ENCODE results near the gene HEPN1.

Gene HEPN1

DNA sequence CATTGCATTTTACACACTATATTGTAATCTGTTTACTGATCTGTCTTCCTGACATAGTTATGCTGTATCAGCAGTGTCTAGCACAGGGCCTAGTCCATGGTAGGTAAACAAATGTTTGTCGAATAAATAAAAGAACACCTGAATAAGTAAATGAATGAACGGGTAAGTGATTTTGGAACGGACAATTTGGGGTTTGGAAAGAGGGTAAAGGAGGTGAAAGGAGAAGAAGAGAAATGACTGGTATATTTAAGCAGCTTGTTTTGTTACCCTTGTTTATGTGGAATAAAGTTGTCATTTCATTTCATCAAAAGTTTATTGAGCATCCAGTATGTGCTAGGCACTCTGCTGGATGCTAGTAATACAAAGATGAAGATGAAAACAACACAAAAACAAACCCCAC lies at the start of gene HEPN1:
TSS of gene HEPN1 (plus strand) at position 301 of the 400 bp plus-strand sequence.
- no peak for DNase-seq

DNA sequence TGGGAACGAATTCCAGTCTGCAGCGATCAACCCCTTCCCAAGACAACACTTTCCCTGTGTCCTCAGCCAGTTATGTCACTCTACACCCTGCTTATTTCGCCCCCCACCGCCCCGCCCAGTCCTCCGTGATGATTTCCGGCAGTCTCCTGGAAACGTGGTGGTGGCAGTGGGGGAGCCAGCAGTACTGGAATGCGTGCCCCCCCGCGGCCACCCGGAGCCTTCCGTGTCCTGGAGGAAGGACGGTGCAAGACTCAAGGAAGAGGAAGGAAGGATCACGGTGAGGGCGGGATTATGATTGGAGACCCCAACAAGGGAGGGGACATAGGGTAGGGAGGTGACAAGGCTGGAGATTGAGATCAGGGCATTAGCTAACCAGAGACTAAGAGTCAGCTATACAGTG lies 49.7 kb upstream of the HEPN1 start:
- DNase-seq = no peak

DNA sequence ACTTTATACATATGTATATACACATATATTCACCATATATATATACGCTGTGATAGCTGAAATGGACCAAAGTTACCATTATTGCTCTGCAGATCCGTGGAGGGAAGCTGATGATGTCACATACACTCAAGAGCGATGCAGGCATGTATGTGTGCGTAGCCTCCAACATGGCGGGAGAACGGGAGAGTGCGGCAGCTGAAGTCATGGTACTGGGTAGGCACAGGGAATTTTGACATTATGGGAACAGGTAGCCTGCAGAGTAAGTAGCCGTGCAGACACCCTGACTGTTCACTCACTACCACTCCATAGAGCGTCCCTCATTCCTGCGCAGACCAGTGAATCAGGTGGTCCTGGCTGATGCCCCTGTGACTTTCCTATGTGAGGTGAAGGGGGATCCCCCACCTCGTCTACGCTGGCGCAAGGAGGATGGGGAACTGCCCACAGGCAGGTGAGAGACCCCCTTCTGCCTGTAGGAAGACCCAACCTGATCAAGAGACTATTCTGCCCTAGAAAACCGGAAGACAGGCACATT lies 49.1 kb upstream of the HEPN1 start:
- no peak for DNase-seq

DNA sequence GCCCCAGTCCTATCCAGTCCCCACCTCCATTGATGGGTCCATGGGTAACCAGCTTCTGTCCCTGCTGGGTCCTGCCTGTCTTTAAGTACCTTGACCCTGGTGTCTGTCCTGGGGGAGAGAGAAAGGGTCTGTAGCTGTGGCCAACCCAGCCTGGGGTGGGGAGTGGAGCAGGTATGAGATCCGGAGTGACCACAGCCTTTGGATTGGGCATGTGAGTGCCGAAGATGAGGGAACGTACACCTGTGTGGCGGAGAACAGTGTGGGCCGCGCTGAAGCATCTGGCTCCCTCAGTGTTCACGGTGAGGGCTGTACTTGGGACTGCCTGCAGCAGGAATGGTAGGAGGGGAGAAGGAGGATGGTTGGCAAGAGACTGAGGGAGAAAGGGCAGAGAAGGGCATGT lies 48.6 kb upstream of the HEPN1 start:
- DNase-seq = no peak

DNA sequence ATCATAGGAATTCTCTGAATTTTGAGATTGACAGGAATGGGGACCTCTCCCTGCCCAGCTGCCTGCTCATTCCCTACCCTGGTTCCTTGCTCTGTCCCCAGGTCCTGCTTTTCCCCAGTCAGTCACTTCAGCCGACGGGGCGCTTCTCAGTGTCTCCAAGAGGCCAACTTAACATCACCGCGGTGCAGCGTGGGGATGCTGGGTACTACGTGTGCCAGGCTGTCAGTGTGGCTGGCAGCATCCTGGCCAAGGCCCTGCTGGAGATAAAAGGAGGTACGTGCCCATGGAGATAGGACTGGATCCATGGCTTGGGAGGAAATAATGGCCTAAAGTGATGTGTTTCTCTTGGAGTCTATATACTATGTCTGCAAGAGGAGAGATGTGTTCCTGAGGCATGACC lies 46.8 kb upstream of the HEPN1 start:
- DNase-seq = no peak

DNA sequence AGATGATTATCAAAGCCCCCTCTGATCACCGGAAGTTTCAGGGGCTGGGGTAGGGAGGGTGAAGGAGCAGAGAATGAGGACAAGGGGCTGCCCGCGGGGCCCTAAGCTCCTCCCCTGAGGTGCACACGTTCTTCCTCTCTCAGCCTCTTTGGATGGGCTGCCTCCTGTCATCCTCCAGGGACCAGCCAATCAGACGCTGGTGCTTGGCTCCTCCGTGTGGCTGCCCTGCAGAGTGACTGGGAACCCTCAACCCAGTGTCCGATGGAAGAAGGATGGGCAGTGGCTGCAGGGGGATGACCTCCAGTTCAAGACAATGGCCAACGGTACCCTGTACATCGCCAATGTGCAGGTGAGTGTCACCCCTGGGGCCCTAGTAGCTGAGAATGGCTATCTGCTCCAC lies 46.3 kb upstream of the HEPN1 start:
- DNase-seq = no peak

DNA sequence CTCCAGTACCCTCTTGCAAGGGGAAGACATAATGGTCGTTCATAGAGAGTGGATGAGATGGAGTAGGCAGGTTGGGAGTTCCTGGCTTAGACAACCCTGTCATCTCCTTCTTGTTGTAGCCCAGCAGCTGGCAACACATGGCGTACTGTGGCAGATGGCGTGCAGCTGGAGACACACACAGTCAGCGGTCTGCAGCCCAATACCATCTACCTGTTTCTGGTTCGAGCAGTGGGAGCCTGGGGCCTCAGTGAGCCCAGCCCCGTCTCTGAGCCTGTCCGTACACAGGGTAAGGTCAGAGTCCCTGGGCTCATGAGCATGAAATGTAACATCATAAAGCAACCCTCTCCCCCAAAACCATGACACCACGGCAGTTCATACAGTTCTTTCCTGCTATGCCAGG lies 45.1 kb upstream of the HEPN1 start:
- DNase-seq = no peak

DNA sequence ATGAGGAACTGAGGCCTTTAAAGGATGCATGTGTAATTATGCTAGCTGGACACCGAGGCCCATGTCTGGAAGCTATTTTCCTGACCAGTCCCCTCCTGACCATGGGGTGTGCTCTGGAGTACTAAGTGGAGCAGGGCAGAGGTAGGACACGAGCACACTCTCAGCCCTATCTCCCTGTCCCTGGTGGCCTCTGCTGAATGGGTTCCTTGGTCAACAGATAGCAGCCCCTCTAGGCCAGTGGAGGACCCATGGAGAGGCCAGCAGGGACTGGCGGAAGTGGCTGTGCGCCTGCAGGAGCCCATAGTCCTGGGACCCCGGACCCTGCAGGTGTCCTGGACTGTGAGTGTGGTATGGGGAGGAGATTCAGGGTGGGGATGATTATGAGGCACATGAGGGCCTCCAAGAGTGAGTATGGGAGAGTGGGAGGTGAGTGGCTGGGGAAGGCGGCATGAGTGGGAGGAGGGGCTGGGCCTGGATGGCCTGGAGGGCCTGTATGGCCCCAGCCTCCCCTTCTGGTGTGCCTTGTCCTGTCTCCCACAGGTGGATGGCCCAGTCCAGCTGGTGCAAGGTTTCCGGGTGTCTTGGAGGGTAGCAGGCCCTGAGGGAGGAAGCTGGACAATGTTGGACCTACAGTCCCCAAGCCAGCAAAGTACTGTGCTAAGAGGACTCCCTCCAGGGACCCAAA lies 44.3 kb upstream of the HEPN1 start:
- DNase-seq = no peak

DNA sequence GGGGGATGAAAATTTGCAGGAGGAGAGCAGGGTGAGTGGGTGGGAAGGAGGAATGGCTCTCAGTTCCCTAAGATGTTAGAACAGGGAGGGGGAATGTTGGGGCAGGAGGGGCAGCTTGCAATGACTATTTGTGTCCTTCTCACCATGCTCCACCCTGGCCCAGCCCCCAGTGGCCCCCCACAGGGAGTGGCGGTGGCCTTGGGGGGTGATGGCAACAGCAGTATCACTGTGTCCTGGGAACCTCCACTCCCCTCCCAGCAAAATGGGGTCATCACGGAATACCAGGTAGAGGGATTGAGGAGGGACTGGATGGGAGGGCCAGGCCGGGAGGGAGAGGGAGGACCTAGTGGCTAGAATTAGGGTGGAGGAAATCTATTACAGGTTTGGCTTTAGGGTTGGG lies 43.6 kb upstream of the HEPN1 start:
- DNase-seq = no peak

DNA sequence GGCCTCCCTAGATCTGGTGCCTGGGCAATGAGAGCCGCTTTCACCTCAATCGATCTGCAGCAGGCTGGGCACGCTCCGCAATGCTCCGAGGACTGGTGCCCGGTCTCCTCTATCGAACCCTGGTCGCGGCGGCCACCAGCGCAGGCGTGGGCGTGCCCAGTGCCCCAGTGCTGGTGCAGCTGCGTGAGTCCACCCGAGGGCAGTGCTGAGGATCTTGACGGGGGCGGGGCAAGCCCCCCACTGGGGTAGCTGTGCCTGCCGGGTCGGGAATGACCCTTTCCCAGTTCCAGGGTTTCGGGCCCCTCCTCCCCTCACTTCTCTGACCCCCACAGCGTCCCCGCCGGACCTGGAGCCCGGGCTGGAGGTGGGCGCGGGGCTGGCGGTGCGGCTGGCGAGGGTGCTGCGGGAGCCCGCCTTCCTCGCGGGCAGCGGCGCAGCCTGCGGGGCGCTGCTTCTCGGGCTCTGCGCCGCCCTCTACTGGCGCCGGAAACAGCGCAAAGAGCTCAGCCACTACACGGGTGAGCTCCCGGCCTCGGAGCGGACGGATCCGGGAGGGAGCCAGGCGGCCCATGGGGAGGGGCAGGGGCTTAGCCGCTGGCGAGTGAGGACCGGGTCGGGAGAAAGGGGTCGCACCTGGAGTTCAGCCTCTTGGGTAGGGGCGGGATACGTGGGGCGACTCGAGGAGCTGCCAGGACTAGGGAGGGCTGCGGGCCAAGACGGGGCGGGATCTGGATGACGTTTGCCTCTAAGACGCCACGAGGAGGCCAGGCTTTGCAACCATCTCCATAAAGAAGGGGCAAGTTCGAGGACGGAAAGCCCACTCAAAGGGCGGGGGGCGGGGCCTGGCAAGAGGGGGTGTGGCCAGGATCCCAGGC lies 42.9 kb upstream of the HEPN1 start:
- DNase-seq = peak; percentile 95

DNA sequence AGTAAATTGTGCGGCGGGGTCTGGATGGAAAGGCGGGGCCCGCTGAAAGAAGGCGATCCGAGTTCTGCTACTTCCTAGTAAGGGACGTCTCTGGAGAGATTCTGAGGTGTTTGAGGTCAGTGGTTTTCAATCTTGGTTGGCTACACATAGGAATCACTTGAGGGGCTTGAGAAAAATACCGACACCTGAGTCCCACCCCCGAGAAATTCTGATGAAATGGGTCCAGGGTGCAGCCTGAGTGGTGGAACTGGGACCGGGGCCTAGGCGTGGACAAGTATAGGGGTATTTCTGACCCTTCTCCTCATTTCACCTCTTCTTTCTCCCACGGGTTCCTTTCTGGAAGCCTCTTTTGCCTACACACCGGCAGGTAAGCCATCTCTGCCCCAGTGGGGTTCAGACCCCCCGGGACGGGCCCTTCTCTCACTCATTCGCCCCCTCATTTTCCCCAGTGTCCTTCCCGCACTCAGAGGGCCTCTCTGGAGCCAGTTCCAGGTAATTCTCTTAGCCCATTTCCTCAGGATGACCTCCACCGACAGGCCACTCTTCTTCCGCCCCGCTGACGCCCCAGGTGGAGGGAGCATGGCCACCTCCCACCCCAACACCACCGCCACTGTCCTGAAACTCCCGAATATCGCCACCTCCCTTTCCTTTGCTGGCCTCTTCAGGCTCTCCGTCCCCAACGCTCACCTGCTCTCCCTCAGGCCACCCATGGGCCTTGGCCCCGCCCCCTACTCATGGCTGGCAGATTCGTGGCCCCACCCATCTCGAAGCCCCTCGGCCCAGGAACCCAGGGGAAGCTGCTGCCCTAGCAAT lies 42.0 kb upstream of the HEPN1 start:
- DNase-seq = no peak

DNA sequence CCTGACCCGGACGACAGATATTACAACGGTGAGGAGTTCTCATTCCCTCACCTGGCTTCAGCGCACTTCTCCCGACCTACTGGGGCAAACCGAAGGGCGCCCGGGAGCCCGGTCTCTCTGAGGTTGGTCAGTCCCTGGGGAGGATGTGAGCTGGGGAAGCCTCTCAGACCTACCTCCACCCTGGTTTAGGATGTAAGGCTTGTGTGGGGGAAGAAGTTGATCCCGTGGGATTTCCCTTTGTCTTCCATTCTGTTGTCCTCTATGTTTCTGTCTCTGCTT lies 41.5 kb upstream of the HEPN1 start:
- DNase-seq = no peak

DNA sequence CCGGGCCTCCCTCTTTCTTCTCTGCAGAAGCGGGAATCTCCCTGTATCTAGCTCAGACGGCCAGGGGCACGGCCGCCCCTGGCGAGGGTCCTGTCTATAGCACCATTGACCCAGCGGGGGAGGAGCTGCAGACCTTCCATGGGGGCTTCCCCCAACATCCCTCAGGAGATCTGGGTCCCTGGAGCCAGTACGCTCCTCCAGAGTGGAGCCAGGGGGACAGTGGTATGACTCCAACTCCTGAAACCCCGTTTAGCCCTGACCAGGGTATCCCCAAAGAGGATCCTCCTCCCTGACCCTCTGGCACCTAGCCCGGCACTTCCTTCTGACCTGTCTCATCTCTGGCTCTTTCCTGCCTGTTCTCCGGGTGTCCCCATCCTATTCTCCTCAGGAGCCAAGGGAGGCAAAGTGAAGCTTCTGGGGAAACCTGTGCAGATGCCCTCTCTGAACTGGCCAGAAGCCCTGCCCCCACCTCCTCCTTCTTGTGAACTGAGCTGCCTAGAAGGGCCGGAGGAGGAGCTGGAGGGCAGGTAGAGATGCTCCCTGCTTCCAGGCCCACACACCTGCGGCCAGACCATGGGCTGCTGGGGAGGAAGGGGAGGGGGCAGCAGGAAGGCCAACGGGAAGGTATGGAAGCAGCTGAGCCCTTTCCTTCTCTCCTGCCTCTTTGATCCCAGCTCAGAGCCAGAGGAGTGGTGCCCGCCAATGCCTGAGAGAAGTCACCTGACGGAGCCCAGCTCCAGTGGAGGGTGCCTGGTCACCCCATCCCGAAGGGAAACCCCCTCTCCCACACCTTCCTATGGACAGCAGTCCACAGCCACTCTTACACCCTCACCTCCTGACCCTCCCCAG lies 40.9 kb upstream of the HEPN1 start:
- DNase-seq = no peak

DNA sequence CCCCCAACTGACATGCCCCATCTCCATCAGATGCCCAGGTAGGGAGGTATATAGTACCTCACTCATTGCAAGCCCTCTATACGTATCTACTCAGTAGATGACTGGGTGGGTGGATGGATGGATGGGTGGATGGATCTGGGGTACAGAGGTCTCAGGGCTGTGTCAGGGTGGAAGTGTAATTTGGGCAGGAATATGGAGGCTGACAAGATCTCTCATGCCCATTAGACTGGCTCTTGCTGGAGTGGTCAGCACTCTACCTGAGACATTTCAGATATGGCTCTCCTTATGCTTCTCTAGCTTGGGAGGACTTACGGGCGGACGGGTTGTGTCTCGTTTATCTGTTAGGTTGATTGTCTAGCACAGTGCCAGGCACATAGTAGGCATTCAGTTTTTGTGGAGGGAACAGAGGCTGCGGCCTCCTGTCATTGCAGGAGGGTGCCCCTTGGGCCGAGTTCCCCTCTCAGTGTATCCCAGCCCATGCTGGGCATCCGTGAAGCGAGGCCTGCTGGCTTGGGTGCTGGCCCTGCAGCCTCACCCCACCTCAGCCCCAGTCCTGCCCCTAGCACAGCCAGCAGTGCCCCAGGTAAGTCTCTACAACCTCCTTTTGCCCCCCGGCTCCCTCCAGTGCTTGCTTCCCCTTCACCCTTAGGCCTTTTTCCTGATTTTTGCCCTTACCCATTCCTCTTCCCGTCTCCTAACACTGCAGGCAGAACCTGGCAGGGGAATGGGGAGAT lies 40.1 kb upstream of the HEPN1 start:
- DNase-seq = no peak

DNA sequence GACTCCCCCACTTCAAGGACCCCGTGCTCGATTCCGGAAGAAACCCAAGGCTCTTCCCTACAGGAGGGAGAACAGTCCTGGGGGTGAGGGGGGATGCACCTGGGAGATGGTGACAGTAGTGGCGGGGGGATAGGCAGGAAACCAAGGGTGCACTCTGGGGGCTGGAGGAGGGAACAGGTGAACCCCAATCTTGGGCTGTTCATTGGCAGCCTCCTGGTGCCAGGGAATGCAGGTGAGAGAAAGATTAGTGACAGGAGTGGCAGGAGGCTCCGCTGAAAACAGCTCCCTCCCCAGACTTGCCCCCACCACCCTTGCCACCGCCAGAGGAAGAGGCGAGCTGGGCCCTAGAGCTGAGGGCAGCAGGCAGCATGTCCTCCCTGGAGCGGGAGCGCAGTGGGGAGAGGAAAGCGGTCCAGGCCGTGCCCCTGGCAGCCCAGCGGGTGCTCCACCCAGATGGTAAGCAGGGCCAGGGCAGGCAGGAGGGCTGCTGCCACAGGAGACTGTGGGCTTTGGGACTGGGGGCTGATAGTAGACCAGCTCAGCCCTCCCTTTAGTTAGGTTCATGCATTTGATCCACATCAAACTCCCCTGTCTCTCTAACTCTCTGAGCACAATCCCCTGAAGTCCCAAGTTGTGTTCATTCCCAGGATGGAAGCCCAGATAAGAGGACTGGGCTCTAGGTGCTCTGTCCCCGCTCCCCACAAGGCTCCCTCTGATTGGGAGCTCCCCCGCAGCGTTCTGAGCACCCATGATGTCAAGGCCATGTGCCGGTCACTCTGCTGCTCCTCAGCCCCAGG lies 39.4 kb upstream of the HEPN1 start:
- DNase-seq = no peak

DNA sequence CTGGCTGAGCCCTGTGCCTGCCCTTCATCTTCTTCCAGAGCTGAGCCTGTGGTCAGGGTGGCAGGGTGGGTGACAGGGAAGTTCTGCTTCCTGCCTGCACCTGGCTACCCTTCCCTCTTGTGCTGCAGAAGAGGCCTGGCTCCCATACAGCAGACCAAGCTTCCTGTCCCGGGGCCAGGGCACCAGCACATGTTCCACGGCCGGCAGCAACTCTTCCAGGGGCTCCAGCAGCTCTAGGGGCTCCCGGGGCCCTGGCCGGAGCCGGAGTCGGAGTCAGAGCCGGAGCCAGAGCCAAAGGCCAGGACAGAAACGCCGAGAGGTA lies 38.8 kb upstream of the HEPN1 start:
- no peak for DNase-seq

DNA sequence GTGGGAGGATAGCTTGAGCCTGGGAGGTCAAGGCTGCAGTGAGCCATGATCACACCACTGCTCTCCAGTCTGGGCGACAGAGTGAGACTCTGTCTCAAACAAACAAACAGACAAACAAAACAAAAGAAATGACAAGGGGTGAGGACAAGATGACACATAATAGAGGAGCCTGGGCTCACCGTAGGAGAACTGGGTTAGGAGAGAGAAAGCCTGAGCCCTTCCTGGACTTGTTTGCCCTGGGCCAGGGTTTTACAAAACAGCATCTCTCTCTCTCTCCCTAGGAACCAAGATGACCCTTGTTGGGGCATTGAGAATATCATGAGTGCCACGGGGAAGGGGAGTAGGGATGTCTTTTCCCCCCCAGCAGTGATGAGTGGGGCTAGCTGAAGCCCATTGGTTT lies 38.1 kb upstream of the HEPN1 start:
- no peak for DNase-seq

DNA sequence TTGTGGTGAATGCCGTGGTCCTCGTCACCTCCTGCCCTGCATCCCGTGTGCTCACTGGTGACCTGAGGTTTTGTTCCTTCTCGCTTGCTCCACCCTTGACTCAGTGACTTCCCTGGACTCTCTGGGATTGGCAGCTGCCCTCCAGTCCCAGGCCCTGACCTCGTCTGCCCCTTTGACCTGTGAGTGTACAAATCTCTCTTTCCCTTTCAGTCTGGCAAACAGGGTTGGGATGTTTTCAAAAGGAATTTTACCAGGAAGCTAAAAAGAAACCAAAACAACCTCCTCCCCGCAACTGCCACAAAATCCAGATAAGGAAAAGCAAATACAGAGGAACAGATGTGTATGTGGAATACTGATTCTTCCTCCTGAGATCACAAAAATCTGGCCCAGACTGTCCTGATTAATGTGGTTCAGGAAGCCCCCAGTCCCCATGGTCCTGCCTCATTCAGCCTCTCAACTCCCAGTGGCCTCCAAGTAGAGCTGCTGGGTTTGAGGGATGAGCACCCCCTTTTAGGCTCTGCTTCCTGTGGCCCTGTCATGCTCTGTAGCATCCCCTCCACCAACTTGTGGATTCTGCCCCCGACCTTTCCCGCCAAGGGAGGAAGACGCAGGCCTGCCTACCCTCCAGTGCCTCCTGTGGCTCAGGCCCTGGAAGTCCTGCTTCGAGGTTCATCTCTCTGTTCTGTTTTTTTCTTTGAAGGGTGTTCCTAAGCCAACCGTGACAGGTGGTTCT lies 36.5 kb upstream of the HEPN1 start:
- no peak for DNase-seq

DNA sequence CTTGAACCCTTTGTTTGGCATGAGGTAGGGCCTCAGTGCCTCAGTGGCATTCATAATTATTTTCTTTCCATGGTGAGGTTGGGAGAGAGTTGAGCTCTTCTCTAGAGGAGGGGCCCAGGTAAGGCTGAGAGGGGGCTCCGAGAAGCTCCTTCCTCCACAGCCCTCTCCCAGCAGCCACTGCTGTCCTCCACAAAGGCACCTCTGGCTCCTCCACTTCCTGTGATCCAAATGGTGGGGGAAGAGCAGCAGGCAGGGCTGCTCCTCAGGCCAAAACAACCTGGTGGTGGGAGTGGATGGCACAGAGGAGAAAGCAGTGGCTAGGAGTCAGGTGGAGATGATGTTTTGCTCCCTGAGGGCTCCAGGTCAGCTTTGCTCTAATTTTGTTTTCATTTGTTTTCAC lies 34.7 kb upstream of the HEPN1 start:
- DNase-seq = no peak

DNA sequence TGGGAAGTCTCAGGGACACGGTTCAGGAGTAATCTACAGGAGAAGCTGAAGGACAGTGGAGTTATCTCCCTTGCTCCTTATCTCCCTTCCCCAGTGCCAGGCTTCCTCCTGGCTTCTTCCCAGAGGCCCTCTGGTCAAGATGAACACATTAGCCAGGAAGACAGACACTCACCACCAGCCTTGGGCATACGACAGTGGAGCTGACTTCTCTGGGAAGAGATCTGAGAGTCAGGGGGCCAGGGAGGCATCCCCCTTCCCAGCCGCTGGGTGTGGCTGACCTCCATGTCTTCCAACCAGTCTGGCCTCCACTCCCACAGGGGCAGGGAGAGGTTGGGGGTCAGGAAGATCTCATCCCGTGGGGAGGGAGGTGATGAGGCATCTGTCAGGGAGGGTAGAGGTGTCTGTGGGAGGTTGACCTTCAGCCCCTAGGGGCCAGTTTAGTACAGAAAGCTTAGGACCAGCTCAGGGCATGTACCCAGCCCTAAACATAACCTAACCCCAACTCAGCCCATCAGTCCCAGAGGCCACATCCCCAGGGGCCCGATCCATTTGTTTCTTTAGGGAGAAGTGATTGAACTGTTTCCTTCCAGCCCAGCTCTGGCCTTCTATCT lies 34.1 kb upstream of the HEPN1 start:
- DNase-seq = no peak

All from retina (tissue), 1 donor.